ENCODE measurements around the gene TSPAN18.

The TSPAN18 gene

GRCh38 chr11:44967930-44968496 lies 241.3 kb downstream of the TSPAN18 start:
- Histone ChIP-seq H3K4me3 (ENCODE audit: low read length in 2 of 2) (no peak overlapping the region), H3K27ac (replicated peaks; ENCODE audit: low read length) (no peak overlapping the region), H2BK5ac (ENCODE audit: low read length) (peak overlapping the region; percentile 76), H2AK5ac (ENCODE audit: low read depth, low read length) (peak overlapping the region; percentile 91), H3K4me2 (ENCODE audit: insufficient read depth, low read length, poor library complexity, severe bottlenecking) (no peak overlapping the region), H3K79me1 (ENCODE audit: low read depth, low read length) (no peaks in the 10 kb centered on the region), H2BK15ac (ENCODE audit: low read length) (peak overlapping the region; percentile 71), H3K9ac (ENCODE audit: low read depth, low read length, poor library complexity) (no peak overlapping the region), H2BK120ac (ENCODE audit: low read depth, low read length) (peak overlapping the region; percentile 19), H3K4me1 (ENCODE audit: control insufficient read depth in 2 of 2, insufficient read depth in 1 of 2, low read depth in 1 of 2, low read length in 2 of 2) (peaks cover 0 to 21% of the 10 kb centered on the region in 2 donors), H3K9me3 (replicated peaks in 1 of 2; ENCODE audit: control insufficient read depth in 2 of 2, insufficient read depth in 1 of 2, low read depth in 1 of 2, low read length in 2 of 2) (no peaks in the 10 kb centered on the region), H4K91ac (ENCODE audit: low read depth, low read length, poor library complexity) (no peak overlapping the region), H3K14ac (ENCODE audit: low read length) (no peak overlapping the region), H3K18ac (ENCODE audit: low read length) (peak overlapping the region; percentile 86), H2AFZ (ENCODE audit: low read length) (no peak overlapping the region), H3K23ac (ENCODE audit: low read depth, low read length, poor library complexity) (no peak overlapping the region), H3K27me3 (ENCODE audit: control insufficient read depth in 3 of 3, insufficient read depth in 3 of 3, low read depth in 1 of 3, low read length in 3 of 3) (peaks cover 0 to 58% (median 0%) of the 10 kb centered on the region in 3 experiments), H3K36me3 (replicated peaks in 1 of 2; ENCODE audit: control insufficient read depth in 2 of 2, insufficient read depth in 2 of 2, low read length in 2 of 2) (no peaks in the 10 kb centered on the region), H2BK12ac (ENCODE audit: low read length) (peak overlapping the region; percentile 64), H4K8ac (ENCODE audit: low read depth, low read length) (no peak overlapping the region), H3K4ac (ENCODE audit: low read length) (no peak overlapping the region)
- WGBS, 2 donors (ENCODE audit: extremely low coverage in 2 of 2, insufficient read length in 2 of 2, insufficient replicate concordance in 1 of 2): no CpG with 5 or more reads among the region's 3 CpGs
- no peak for DNase-seq (ENCODE audit: low spot score)

- Histone ChIP-seq H3K14ac (ENCODE audit: low read length) (no peak overlapping the region), H3K4me2 (ENCODE audit: insufficient read depth, low read length, poor library complexity, severe bottlenecking) (no peak overlapping the region), H3K4me1 (ENCODE audit: control insufficient read depth in 2 of 2, insufficient read depth in 1 of 2, low read depth in 1 of 2, low read length in 2 of 2) (peaks cover 1 to 18% of the 10 kb centered on the region in 2 donors), H3K9ac (ENCODE audit: low read depth, low read length, poor library complexity) (no peak overlapping the region), H2BK5ac (ENCODE audit: low read length) (no peak overlapping the region), H3K79me1 (ENCODE audit: low read depth, low read length) (no peaks in the 10 kb centered on the region), H2BK12ac (ENCODE audit: low read length) (no peak overlapping the region), H3K4me3 (ENCODE audit: low read length in 2 of 2) (no peak overlapping the region), H3K27ac (replicated peaks; ENCODE audit: low read length) (no peak overlapping the region), H3K4ac (ENCODE audit: low read length) (no peak overlapping the region), H3K9me3 (replicated peaks in 1 of 2; ENCODE audit: control insufficient read depth in 2 of 2, insufficient read depth in 1 of 2, low read depth in 1 of 2, low read length in 2 of 2) (no peaks in the 10 kb centered on the region), H4K8ac (ENCODE audit: low read depth, low read length) (no peak overlapping the region), H3K23ac (ENCODE audit: low read depth, low read length, poor library complexity) (no peak overlapping the region), H3K18ac (ENCODE audit: low read length) (no peak overlapping the region), H2BK120ac (ENCODE audit: low read depth, low read length) (no peak overlapping the region), H4K91ac (ENCODE audit: low read depth, low read length, poor library complexity) (no peak overlapping the region), H2BK15ac (ENCODE audit: low read length) (no peak overlapping the region), H3K27me3 (ENCODE audit: control insufficient read depth in 3 of 3, insufficient read depth in 3 of 3, low read depth in 1 of 3, low read length in 3 of 3) (peaks cover 0 to 57% (median 0%) of the 10 kb centered on the region in 3 experiments), H2AFZ (ENCODE audit: low read length) (no peak overlapping the region), H3K36me3 (replicated peaks in 1 of 2; ENCODE audit: control insufficient read depth in 2 of 2, insufficient read depth in 2 of 2, low read length in 2 of 2) (no peaks in the 10 kb centered on the region), H2AK5ac (ENCODE audit: low read depth, low read length) (no peak overlapping the region)
- WGBS, 2 donors (ENCODE audit: extremely low coverage in 2 of 2, insufficient read length in 2 of 2, insufficient replicate concordance in 1 of 2): no CpG with 5 or more reads among the region's 3 CpGs
- no peak for DNase-seq (ENCODE audit: low spot score)
Observed at GRCh38 chr11:44968510-44968909, 241.7 kb downstream of the TSPAN18 start.

- WGBS, 2 donors (ENCODE audit: extremely low coverage in 2 of 2, insufficient read length in 2 of 2, insufficient replicate concordance in 1 of 2): no CpG with 5 or more reads among the region's 12 CpGs
- Histone ChIP-seq H3K79me1 (ENCODE audit: low read depth, low read length) (no peaks in the 10 kb centered on the region), H3K4me3 (ENCODE audit: low read length in 2 of 2) (no peak overlapping the region)
Observed at GRCh38 chr11:44969651-44970252, 243.0 kb downstream of the TSPAN18 start.

GRCh38 chr11:44970293-44970692 lies 243.5 kb downstream of the TSPAN18 start:
- H2AFZ ChIP-seq (ENCODE audit: low read length): no peak overlapping the region
- H2BK120ac ChIP-seq (ENCODE audit: low read depth, low read length): no peak overlapping the region
- H3K27me3 ChIP-seq (ENCODE audit: control insufficient read depth in 3 of 3, insufficient read depth in 3 of 3, low read depth in 1 of 3, low read length in 3 of 3): peaks cover 0 to 43% (median 0%) of the 10 kb centered on the region in 3 experiments
- H3K4me1 ChIP-seq (ENCODE audit: control insufficient read depth in 2 of 2, insufficient read depth in 1 of 2, low read depth in 1 of 2, low read length in 2 of 2): peaks cover 9 to 13% of the 10 kb centered on the region in 2 donors
- no peak overlapping the region for H4K91ac ChIP-seq (ENCODE audit: low read depth, low read length, poor library complexity)
- no peak overlapping the region for H2BK5ac ChIP-seq (ENCODE audit: low read length)
- WGBS, 2 donors (ENCODE audit: extremely low coverage in 2 of 2, insufficient read length in 2 of 2, insufficient replicate concordance in 1 of 2): no CpG with 5 or more reads among the region's 6 CpGs
- peak overlapping the region; percentile 25 for H2BK15ac ChIP-seq (ENCODE audit: low read length)
- H3K4me2 ChIP-seq (ENCODE audit: insufficient read depth, low read length, poor library complexity, severe bottlenecking): no peak overlapping the region
- no peak overlapping the region for H3K23ac ChIP-seq (ENCODE audit: low read depth, low read length, poor library complexity)
- H3K4me3 ChIP-seq (ENCODE audit: low read length in 2 of 2): no peak overlapping the region
- no peaks in the 10 kb centered on the region for H3K36me3 ChIP-seq (replicated peaks in 1 of 2; ENCODE audit: control insufficient read depth in 2 of 2, insufficient read depth in 2 of 2, low read length in 2 of 2)
- H3K14ac ChIP-seq (ENCODE audit: low read length): no peak overlapping the region
- no peak overlapping the region for H3K18ac ChIP-seq (ENCODE audit: low read length)
- H3K27ac ChIP-seq (replicated peaks; ENCODE audit: low read length): no peak overlapping the region
- H3K9me3 ChIP-seq (replicated peaks in 1 of 2; ENCODE audit: control insufficient read depth in 2 of 2, insufficient read depth in 1 of 2, low read depth in 1 of 2, low read length in 2 of 2): no peaks in the 10 kb centered on the region
- no peak overlapping the region for H3K4ac ChIP-seq (ENCODE audit: low read length)
- H2BK12ac ChIP-seq (ENCODE audit: low read length): no peak overlapping the region
- H3K79me1 ChIP-seq (ENCODE audit: low read depth, low read length): no peaks in the 10 kb centered on the region
- H2AK5ac ChIP-seq (ENCODE audit: low read depth, low read length): peak overlapping the region; percentile 59
- no peak overlapping the region for H4K8ac ChIP-seq (ENCODE audit: low read depth, low read length)
- no peak overlapping the region for H3K9ac ChIP-seq (ENCODE audit: low read depth, low read length, poor library complexity)
- no peak for DNase-seq (ENCODE audit: low spot score)

More at GRCh38 chr11:44969651-44970252, 243.0 kb downstream of the TSPAN18 start:
- Histone ChIP-seq H4K91ac (ENCODE audit: low read depth, low read length, poor library complexity) (no peak overlapping the region), H3K23ac (ENCODE audit: low read depth, low read length, poor library complexity) (no peak overlapping the region), H2BK5ac (ENCODE audit: low read length) (no peak overlapping the region), H3K4me2 (ENCODE audit: insufficient read depth, low read length, poor library complexity, severe bottlenecking) (no peak overlapping the region), H4K8ac (ENCODE audit: low read depth, low read length) (no peak overlapping the region), H3K9me3 (replicated peaks in 1 of 2; ENCODE audit: control insufficient read depth in 2 of 2, insufficient read depth in 1 of 2, low read depth in 1 of 2, low read length in 2 of 2) (no peaks in the 10 kb centered on the region), H2AK5ac (ENCODE audit: low read depth, low read length) (no peak overlapping the region), H2BK12ac (ENCODE audit: low read length) (no peak overlapping the region), H3K9ac (ENCODE audit: low read depth, low read length, poor library complexity) (no peak overlapping the region), H3K27me3 (ENCODE audit: control insufficient read depth in 3 of 3, insufficient read depth in 3 of 3, low read depth in 1 of 3, low read length in 3 of 3) (peaks cover 0 to 48% (median 0%) of the 10 kb centered on the region in 3 experiments), H3K4ac (ENCODE audit: low read length) (no peak overlapping the region), H2AFZ (ENCODE audit: low read length) (no peak overlapping the region), H3K18ac (ENCODE audit: low read length) (peak overlapping the region; percentile 21), H3K14ac (ENCODE audit: low read length) (no peak overlapping the region), H3K4me1 (ENCODE audit: control insufficient read depth in 2 of 2, insufficient read depth in 1 of 2, low read depth in 1 of 2, low read length in 2 of 2) (peaks cover 9 to 17% of the 10 kb centered on the region in 2 donors), H2BK15ac (ENCODE audit: low read length) (no peak overlapping the region), H2BK120ac (ENCODE audit: low read depth, low read length) (no peak overlapping the region), H3K36me3 (replicated peaks in 1 of 2; ENCODE audit: control insufficient read depth in 2 of 2, insufficient read depth in 2 of 2, low read length in 2 of 2) (no peaks in the 10 kb centered on the region), H3K27ac (replicated peaks; ENCODE audit: low read length) (no peak overlapping the region)
- no peak for DNase-seq (ENCODE audit: low spot score)
